Measurements from ENCODE around the gene MEGF11. TPM values are rescaled to one million over a fixed set of nuclear protein-coding genes. Genes with fewer than 3 reads are reported as not detected.
A peak's percentile ranks its signal among the peaks of the same experiment; 100 is the strongest.

The MEGF11 gene
- total RNA-seq, 1 experiment from 2014 or later = 0.09 TPM

DNA sequence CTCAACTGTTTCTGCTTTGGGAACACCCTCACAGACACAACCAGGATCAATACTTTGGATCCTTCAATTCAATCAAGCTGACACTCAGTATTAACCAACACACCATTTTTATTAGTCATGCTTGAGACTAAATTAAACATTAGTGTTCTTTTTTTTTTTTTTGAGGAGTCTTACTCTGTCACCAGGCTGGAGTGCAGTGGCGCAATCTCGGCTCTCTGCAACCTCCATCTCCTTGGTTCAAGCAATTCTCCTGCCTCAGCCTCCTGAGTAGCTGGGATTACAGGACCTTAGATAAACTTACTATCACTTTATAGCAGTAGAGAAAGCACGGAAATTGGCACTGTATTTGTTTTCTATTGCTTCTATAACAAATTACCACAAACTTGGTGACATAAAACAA lies 386.3 kb downstream of the MEGF11 start:
- Mint-ChIP-seq H3K9me3 (ENCODE audit: unreplicated experiment) (no peaks in the 10 kb centered on the region), H3K27ac (ENCODE audit: low read depth, unreplicated experiment) (no peak overlapping the region), H3K36me3 (ENCODE audit: insufficient read depth, unreplicated experiment) (peaks cover 17% of the 10 kb centered on the region), H3K27me3 (ENCODE audit: insufficient read depth, unreplicated experiment) (no peaks in the 10 kb centered on the region), H3K4me3 (ENCODE audit: unreplicated experiment) (no peak overlapping the region), H3K4me1 (ENCODE audit: insufficient read depth, unreplicated experiment) (no peaks in the 10 kb centered on the region)
- CTCF ChIA-PET = interaction anchor here (0.6 to 3.3 kb wide), 3 partner anchors 10 to 345 kb away, joined by 4 to 19 read pairs (median 5); no protein-coding TSS in a partner anchor
- BruUV-seq (replicated peaks) = no TSS peak
- POLR2A ChIA-PET = interaction anchor here (4.6 kb wide), 1 partner anchor 16 kb away, joined by 19 read pairs; no protein-coding TSS in a partner anchor
- TF ChIP-seq, protein P1, sequence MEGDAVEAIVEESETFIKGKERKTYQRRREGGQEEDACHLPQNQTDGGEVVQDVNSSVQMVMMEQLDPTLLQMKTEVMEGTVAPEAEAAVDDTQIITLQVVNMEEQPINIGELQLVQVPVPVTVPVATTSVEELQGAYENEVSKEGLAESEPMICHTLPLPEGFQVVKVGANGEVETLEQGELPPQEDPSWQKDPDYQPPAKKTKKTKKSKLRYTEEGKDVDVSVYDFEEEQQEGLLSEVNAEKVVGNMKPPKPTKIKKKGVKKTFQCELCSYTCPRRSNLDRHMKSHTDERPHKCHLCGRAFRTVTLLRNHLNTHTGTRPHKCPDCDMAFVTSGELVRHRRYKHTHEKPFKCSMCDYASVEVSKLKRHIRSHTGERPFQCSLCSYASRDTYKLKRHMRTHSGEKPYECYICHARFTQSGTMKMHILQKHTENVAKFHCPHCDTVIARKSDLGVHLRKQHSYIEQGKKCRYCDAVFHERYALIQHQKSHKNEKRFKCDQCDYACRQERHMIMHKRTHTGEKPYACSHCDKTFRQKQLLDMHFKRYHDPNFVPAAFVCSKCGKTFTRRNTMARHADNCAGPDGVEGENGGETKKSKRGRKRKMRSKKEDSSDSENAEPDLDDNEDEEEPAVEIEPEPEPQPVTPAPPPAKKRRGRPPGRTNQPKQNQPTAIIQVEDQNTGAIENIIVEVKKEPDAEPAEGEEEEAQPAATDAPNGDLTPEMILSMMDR (IDR thresholded peaks at IDR 0.05; ENCODE audit: unreplicated experiment) = no peak
- no peak for DNase-seq (ENCODE audit: unreplicated experiment)
- intact Hi-C loops (cut with micrococcal nuclease) = loop anchor here (5.0 kb wide), 1 partner anchor 35 kb away; no protein-coding TSS in a partner anchor

DNA sequence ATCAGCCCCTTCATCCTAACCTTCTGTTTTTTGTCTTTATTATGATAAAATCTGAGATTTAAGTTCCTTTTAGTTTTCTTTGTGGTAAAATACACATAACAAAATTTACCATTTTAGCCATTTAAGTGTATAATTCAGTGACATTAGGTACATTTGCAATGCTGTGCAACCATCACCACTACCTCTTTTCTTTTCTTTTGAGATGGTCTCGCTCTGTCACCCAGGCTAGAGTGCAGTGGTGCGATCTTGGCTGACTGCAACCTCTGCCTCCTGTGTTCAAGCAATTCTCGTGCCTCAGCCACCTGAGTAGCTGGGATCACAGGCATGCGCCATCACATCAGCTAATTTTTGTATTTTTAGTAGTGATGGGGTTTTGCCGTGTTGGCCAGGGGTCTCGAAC lies 390.4 kb downstream of the MEGF11 start:
- no TSS peak for BruUV-seq (replicated peaks)
- TF ChIP-seq, protein P1 (IDR thresholded peaks at IDR 0.05; ENCODE audit: unreplicated experiment) = no peak
- no peak for DNase-seq (ENCODE audit: unreplicated experiment)
- intact Hi-C loops (cut with micrococcal nuclease) = no loop called here
- Mint-ChIP-seq H3K9me3 (ENCODE audit: unreplicated experiment) (no peaks in the 10 kb centered on the region), H3K27me3 (ENCODE audit: insufficient read depth, unreplicated experiment) (peaks cover 17% of the 10 kb centered on the region), H3K4me1 (ENCODE audit: insufficient read depth, unreplicated experiment) (no peaks in the 10 kb centered on the region), H3K27ac (ENCODE audit: low read depth, unreplicated experiment) (no peak overlapping the region), H3K4me3 (ENCODE audit: unreplicated experiment) (no peak overlapping the region), H3K36me3 (ENCODE audit: insufficient read depth, unreplicated experiment) (peaks cover 6% of the 10 kb centered on the region)
- ChIA-PET POLR2A (interaction anchor here (1.0 kb wide), 2 partner anchors 17 to 252 kb away, joined by 3 to 7 read pairs; partner anchors contain the start of gene INTS14), CTCF (interaction anchor here (0.6 to 1.3 kb wide), 2 partner anchors 26 to 72 kb away, joined by 3 to 4 read pairs; no protein-coding TSS in a partner anchor)

DNA sequence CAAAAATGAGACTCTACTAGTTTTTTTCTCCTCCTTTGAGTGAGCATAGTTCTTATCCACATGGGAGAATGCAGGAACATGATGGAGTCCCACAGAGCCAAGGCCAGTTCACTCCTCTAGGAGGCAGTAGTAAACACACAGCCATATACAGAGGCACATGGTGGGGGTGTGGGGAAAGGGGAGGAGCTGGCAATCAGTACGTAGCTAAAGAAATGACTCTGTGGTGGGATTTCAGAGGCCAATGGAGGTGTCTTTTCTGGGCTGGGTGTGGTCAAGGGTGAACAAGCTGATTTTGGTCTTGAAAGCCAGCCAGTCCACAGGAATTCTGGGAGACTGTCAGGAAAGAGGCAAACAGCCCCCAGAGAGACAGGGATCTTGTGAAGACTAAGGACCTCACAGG lies 390.9 kb downstream of the MEGF11 start:
- POLR2A ChIA-PET = interaction anchor here (1.0 kb wide), 1 partner anchor 17 kb away, joined by 3 read pairs; no protein-coding TSS in a partner anchor
- CTCF ChIA-PET = interaction anchor here (0.6 to 1.3 kb wide), 2 partner anchors 25 to 72 kb away, joined by 3 to 4 read pairs; no protein-coding TSS in a partner anchor
- Mint-ChIP-seq H3K9me3 (ENCODE audit: unreplicated experiment) (no peaks in the 10 kb centered on the region), H3K36me3 (ENCODE audit: insufficient read depth, unreplicated experiment) (peaks cover 6% of the 10 kb centered on the region), H3K27me3 (ENCODE audit: insufficient read depth, unreplicated experiment) (peaks cover 17% of the 10 kb centered on the region), H3K27ac (ENCODE audit: low read depth, unreplicated experiment) (no peak overlapping the region), H3K4me3 (ENCODE audit: unreplicated experiment) (no peak overlapping the region), H3K4me1 (ENCODE audit: insufficient read depth, unreplicated experiment) (no peaks in the 10 kb centered on the region)
- TF ChIP-seq, protein P1 (IDR thresholded peaks at IDR 0.05; ENCODE audit: unreplicated experiment) = no peak
- no TSS peak for BruUV-seq (replicated peaks)
- intact Hi-C loops (cut with micrococcal nuclease) = no loop called here
- DNase-seq (ENCODE audit: unreplicated experiment) = peak; percentile 62

DNA sequence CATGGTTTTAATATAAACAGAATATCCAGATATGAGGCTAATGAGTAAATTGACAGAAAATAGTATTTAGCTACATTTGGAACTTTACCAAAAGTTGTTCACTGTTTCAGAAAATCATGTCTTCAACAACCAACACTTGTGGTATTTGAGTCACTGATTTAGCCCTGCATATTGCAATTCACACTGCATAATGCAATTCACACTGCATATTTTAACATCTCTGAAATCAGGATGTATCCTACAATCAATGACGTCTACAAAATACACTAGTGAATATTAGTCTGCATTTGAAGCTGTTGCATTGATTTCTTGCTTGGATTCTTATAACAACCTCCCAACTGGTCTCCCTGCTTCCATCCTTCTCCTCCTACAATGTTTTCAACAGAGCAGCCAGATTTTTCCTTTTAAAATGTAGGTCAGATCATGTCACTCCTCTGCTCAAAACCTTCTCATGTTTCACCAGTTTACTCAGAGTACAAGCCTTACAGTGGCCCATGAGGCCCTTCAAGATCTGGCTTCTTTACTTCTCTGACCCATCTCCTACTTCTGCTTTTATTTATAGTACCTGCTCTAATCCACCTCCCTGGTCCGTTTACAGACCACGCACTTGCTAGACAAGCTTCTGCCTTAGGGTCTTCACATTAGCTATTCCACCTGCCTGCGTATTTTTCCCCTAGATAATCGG lies 395.7 kb downstream of the MEGF11 start:
- Mint-ChIP-seq H3K4me1 (ENCODE audit: insufficient read depth, unreplicated experiment) (no peaks in the 10 kb centered on the region), H3K27me3 (ENCODE audit: insufficient read depth, unreplicated experiment) (peaks cover 17% of the 10 kb centered on the region), H3K27ac (ENCODE audit: low read depth, unreplicated experiment) (no peak overlapping the region), H3K4me3 (ENCODE audit: unreplicated experiment) (no peak overlapping the region), H3K36me3 (ENCODE audit: insufficient read depth, unreplicated experiment) (peaks cover 6% of the 10 kb centered on the region), H3K9me3 (ENCODE audit: unreplicated experiment) (no peaks in the 10 kb centered on the region)
- ChIA-PET CTCF (interaction anchor here (0.5 to 2.0 kb wide), 15 partner anchors 8 to 599 kb away, joined by 3 to 19 read pairs (median 4); partner anchors contain the start of genes HACD3 and RAB11A), POLR2A (interaction anchor here (0.9 to 1.0 kb wide), 3 partner anchors 8 to 17 kb away, joined by 3 read pairs; partner anchors contain the start of gene RAB11A)
- intact Hi-C loops (cut with micrococcal nuclease) = loop anchor here (2.0 kb wide), 1 partner anchor 219 kb away; no protein-coding TSS in a partner anchor
- BruUV-seq (replicated peaks) = no TSS peak
- DNase-seq (ENCODE audit: unreplicated experiment) = no peak
- TF ChIP-seq, protein P1 (IDR thresholded peaks at IDR 0.05; ENCODE audit: unreplicated experiment) = no peak
